HG03060 (cell line): ENCODE results near the gene IL1RAP.
A peak's percentile ranks its signal among the peaks of the same experiment; 100 is the strongest.
"Not testable (repeated sequence)": the region's sequence is repeated elsewhere in the genome, so short reads cannot be mapped to it uniquely, and the experiment has no call there.

Source experiments
- ATAC-seq: cut with Tn5 transposase; IDR thresholded peaks from one replicate; pipeline ENCODE4 v1.9.1; 2021; ENCODE audit warnings: low read depth, moderate number of reproducible peaks; ENCODE audit not compliant: unreplicated experiment

The IL1RAP gene, protein sequence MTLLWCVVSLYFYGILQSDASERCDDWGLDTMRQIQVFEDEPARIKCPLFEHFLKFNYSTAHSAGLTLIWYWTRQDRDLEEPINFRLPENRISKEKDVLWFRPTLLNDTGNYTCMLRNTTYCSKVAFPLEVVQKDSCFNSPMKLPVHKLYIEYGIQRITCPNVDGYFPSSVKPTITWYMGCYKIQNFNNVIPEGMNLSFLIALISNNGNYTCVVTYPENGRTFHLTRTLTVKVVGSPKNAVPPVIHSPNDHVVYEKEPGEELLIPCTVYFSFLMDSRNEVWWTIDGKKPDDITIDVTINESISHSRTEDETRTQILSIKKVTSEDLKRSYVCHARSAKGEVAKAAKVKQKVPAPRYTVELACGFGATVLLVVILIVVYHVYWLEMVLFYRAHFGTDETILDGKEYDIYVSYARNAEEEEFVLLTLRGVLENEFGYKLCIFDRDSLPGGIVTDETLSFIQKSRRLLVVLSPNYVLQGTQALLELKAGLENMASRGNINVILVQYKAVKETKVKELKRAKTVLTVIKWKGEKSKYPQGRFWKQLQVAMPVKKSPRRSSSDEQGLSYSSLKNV

DNA sequence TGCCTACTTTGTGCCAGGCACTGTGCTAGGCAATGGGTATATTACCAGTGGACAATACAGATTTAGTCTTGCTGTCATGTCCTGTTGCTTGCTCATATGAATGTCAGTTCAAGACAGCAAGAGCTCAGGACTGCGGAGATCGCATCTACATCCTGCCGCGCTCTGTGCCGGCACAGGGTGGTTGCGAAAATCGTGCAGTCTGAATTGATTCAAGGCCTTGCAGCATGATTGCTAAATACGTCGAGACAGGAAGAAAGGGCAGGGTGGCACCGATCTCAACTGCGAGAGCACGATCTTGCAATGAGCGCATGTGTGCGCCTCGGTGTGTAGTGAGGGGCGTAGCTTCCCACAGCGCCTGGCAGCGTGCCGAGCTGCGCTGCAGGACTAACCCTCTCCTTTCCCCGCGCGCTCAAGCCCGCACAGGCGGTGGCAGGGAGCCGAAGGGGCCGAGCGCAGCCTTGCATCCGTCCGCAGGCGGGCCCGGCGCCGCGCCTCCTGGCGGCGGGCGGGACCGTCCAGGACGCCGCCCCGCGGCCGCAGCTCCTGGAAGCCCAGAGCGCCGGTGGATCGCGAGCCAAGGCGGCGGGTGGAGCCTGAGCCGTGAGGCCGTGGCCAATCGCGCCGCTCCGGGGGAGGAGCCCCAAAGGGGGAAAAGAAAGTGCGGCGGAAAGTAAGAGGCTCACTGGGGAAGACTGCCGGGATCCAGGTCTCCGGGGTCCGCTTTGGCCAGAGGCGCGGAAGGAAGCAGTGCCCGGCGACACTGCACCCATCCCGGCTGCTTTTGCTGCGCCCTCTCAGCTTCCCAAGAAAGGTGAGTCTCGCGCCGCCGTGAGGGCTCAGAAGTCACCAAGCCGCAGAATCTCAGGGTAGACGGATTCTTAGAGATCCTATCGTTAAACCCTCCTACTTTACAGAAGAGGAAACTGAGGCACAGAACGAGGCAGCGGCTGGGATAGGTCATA lies at the start of gene IL1RAP:
Gene IL1RAP (plus strand): TSS at position 677 of the 962 bp plus-strand sequence. CDS start 50,205 bp downstream, outside the sequence.
- peak; percentile 76 for ATAC-seq

DNA sequence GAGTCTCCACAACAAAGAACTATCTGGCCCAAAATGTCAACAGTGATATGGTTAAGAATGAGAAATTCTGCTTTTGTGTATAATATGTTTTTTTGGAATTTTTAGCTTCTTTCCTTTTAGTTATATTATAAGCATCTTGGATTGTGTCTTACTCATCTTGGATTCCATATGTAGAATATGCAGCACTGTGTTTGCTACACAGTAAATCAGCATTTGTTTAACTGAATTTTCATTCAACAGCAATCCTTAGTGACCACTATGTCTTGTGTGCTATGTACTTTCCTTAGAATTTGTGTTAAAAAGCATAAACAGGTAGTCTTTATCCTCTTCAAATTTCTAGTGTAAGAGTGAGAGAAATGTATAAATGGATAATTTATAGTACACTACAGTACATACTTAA lies 46.0 kb upstream of the IL1RAP start:
- no peak for ATAC-seq

DNA sequence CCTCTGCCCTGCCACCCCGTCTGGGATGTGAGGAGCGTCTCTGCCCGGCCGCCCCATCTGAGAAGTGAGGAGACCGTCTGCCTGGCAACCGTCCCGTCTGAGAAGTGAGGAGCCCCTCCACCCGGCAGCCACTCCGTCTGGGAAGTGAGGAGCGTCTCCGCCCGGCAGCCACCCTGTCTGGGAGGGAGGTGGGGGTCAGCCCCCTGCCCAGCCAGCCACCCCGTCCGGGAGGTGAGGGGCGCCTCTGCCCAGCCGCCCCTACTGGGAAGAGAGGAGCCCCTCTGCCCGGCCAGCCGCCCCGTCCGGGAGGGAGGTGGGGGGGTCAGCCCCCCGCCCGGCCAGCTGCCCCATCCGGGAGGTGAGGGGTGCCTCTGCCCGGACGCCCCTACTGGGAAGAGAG lies 40.6 kb upstream of the IL1RAP start:
- ATAC-seq: not testable (repeated sequence)

DNA sequence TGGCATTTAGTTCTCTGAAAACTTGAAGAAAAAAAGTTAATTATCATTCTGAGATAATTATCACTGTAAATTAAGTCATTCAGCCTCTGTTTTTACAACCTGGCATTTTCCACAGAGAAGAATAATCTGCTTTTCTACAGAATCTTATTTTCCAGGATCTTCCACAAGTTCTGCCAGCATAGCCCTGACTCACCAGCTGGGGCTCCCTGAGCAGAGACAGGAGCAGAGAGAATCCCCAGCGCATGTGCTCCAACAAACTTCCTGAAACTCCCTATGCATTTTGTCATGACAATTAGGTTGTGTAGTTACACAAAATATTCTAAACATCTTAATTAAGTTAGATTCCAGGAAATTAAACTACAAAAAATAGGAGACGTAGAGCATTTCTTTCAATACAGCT lies 32.1 kb upstream of the IL1RAP start:
- no peak for ATAC-seq

DNA sequence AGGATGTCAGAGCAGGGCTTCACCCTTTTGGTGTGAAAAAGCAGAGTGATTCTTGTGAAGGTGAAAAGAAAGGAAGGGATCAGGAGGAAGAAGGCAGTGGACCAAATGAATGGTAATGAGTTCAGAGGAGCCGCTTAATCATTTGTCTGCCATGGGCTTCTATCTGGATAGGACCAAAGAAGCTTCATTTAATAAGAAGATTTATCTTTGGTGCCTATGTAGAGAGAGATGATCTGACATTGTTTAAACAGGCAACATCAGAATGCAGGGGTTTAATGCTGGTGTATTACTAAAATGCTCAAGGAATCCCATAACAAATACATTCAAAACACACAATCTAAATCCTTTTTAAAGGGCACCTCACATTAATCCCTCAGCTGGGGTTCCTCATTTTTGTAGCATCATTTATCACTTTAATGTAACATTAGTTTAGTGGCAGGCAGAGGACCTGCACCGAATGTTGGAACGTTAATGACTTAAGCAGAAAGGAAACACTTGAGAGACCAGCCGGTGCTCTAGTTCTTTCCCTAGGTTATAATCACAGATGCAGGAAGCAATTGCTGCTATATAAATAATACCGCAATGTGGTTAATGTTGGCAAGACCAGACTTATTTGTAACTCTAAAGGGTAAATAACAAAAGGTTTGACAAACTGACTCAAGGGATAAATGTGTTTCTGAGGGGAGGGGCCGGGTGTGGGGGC lies 27.9 kb upstream of the IL1RAP start:
- ATAC-seq: no peak

DNA sequence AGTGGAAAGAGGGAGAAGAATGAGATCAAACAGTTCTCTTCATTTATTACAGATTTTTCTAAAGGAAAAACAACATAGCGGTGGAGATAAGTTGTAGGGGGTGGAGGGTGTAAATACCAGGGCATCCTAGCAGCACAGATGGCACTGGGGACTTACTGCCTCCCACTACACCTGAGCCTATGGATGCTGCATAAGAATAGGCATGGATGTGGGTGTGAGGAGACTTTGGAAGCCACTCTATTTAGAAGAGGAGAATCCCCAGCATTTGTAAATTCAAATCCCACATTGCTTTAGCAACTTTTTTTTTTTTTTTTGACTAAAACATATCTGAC lies 27.4 kb upstream of the IL1RAP start:
- ATAC-seq: no peak

DNA sequence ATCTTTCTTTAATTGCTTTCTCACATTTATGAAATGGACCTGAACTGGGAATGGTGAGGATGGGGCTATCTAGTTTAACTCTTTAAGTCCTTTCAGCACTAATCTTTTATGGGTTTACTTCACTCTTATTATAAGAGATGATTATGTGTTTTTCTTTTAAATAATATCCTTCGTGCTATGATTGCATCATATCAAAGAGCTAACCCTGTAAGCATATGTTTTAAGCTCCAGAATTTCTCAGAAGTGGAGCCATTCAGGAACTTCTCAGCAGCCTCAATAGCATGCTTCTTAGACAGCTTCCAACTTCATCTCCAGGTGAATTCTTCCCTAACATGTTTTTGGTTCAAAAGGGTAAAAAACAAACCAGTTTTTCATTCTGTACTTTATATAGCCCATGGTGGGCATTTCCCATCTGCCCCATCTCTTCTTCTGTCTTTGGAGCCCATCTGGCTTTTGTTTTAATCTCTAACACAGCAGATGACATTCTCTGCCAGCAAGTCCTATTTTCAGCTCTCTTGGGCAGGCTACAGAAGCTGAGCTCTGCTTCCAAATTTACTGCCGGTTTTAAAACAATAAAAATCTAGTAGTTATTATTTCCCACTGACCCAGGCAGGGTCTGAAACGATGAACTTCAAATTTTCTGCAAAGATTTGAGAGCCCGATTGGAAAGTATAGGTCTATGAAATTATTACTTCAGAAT lies 26.8 kb upstream of the IL1RAP start:
- no peak for ATAC-seq

DNA sequence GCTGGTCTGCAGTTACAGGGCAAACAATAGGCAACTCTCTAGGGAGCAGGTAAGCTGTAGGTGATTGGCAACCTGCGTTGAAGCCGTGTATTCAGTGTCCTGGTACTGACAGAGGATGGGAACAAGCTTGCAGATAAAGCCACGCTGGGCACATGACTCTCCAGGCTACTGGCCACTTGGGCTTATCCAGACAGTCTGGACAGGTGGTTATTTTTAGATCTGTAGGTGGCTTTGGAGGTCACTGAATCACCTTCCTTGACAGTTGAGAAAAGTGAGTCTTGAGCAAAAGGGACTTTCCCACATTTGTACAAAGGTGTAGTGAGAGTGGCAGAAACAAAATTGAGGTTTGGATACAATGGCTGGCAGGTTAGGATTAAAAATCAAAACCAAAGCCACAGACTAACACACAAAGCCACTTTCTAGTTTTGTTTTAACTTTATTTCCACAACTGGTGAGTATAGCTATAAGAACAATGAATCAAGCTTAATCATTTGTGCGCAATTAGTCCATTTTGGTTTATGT lies 22.3 kb upstream of the IL1RAP start:
- ATAC-seq: no peak

DNA sequence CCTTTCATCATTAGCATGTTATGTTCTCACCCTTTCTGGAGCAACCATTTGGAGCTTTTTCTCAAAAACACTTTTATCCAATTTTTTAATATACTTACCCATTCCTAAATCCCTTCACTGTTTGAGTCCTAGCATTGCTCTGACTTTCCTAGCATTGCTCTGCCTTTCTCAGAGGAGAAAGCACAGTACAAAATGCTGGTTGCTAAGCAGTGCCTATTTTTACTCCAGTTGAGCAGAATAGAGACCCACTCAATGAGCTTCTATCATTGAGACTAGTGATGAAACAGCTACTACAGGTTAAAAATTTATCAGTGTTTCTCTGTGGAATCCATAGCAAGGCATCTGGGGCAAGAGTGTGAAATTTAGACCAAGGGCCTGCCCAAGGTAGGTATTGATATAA lies 21.8 kb upstream of the IL1RAP start:
- ATAC-seq: no peak

DNA sequence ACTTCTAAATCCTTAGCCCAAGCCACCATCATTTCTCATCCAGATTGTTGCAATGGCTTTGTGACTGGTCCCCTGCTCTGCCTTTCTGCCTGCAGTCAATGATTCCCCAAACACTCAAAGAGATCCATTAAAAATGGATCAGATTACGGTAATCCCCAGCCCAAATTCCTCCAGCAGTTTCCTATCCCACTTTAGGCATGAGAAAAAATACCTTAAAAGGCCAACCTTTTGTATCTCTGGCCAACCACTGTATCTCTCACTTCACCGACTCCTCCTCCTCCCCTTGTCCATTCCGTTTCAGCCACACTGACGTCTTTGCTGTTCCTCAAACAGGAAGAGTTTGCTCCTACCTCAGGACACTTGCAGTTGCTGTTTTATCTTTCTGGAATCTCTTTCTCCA lies 20.9 kb upstream of the IL1RAP start:
- no peak for ATAC-seq

DNA sequence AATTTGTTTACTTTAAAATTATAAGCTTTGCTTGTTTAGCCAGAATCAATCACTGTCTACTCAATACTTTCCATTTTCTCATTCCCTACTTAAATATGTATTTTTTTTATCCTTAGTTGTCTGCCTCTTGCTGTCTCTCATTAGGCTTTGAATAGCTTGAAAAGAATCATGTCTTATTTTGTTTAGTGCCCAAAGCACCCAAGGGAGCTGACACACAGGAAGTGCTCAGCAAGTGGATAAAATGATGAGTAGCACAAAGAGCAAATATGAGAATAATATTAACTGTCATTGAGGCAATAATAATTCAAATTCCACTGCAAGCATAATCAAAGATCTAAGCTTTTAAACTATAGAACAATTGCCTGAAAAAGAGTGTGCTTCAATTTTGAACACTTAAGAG lies 19.0 kb upstream of the IL1RAP start:
- no peak for ATAC-seq

DNA sequence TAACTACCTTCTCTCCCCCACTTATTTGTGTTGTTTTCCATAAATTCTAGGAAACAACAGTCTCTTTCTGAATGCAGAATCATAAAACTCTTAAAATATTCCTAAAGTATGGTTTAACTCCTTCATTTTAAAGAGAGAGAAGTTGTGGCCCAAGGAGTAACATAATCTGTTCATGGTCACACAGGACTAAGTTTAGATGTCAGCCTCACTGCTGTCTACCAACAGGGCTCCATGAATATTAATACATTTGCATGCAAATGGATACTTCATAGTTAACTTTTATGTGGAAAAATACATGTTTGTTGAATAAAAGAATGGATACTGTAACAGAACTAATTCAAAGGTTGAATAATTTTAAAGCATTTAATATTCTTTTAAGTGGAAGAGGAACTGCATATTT lies 18.5 kb upstream of the IL1RAP start:
- ATAC-seq: no peak

DNA sequence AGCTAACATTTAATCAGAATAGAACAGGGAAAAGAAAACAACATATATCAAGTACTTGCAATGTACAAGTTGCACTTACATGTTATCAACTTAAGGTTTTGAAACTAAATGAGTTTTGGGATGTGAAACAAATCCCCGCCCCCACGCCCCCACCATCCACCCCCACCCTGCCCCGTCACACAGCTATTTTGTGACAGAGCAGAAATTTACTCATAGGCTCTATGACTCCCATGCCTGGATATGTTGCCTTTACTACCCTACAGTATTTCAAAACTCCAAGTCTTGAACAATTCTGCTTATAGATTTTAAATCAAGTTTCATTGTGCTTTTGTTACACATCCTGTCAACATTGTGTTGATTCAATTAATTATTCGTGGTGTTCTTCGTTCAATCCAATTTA lies 18.1 kb upstream of the IL1RAP start:
- no peak for ATAC-seq

DNA sequence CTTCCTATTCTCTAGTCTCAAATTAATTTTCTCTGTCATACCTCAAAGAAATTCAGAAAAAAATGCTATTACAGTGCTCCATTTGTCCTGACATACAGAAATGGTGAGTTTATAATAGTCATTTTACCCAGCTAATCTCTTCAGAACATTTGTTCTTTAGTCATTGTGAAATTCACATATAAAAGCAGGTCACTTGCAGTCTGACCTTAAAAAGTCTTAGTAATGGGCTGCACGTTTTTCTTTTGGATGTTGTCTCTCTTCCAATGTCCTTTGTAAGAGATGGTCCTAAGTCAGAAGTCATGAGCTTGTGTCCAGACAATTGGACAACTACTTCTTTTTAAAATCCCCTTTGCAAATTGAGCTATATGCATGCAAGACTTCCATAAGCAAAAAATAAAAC lies 17.0 kb upstream of the IL1RAP start:
- ATAC-seq: no peak

DNA sequence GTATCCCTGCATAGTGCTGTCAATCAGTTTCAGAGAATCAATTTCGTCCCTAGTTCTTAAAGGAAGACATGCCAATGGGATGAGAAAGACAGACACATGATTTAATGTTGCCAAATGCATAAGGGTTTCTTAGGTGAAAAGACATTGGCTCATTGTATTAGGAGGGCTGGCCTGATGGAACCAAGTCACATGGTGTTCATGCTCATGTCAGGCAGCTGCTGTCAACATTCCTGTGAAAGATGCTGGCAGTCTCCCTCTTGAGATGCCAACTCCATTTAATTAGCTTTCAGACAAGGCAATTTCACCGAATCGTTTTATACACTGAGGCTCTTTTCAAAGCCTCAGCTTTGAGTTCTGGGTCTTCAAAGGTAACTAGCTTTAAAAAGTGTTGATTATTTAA lies 16.1 kb upstream of the IL1RAP start:
- ATAC-seq: no peak

DNA sequence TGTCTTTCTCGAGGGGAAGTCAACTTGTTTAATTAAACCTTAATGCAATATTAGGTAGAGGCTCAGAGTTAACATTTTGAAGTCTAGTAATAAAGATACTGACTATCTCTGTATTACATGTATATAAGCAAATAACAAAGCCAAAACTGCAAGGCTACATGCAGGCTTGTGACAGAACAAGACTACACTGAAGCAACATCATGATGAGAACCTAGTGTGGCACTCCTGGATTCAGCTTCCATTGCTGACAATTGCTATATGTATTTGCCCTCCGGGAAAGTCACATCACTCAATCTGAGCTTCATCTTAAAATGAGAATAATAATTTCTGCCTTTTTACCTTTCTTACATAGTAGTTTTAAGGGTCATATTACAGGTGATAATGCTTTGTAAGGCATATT lies 15.6 kb upstream of the IL1RAP start:
- ATAC-seq: no peak

DNA sequence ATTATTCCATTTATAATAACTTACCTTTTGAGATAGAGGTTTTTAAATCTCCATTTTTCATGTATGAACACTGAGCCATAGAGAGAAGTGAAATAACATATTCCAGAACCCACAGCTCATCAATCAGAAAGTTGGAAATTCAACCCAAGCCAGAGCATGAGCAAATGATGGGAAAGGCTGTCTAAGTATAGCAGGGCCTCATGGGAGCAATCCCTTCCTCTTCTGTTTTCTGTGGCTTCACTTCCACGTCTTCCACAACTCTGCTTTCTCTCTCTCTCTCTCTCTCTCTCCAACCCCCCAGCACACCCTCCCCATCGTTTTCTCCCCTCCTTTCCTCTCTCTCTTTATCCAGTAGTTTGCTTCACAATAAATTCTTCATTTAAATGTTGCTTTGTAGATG lies 14.8 kb upstream of the IL1RAP start:
- no peak for ATAC-seq

DNA sequence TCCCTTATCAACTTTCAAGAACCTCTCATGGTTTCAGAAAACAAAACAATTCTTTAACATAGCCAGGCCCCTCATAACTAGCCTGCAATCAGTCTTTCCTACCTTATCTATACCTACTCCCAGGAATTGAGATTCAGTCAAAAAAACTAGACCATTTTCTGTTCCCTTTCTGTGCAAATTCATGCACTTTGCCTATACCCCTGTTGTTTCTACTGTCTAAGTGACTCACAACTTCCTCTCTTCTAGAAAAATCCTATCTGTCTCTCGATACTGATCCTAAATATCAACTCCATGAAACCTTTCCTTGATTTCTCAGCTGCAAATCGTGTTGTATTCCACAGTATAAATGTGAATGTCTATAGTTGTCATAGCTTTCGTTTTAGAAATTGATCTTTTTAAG lies 10.9 kb upstream of the IL1RAP start:
- no peak for ATAC-seq

DNA sequence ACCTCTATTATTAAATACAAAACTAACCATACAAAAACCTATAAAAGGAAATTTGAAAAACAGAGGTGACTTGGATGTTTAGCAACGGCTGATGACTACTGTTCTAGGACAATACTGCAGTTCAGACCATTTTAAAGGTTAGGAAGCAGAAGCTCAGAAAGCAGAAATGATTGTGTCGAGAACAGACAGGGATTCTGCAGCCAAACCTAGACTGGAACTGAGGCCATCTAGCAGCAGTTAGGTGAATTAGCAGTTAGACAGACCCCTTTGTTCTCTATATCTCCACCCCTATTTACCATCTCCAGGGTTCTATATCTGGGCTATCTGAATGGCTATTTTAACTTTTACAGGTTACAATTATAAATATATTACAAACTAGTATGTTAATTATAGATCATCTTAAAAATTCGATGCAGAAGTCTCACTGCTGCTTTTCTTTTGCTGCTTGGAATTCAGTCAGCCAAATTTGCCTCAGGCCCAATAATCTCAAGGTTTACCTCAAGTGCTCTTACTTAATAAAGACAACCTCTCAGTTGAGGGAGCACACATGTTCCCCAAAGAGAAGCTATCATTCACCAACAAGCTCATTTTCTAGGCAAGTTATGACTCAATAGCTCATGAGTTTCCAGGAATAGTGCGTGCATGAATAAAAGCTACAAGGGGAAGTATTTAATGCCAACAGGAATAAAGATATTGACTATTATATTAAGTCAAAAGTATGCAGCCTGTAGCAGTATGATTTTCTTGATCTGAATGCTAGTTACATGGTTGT lies 9.3 kb upstream of the IL1RAP start:
- ATAC-seq: no peak
